GM18951 (cell line): Measurements from ENCODE around the gene VPS45.

Source experiments
- POLR2A ChIP-seq: IDR thresholded peaks from 4 replicates; pipeline ENCODE4 v1.6.1; 2011; ENCODE audit warnings: mild to moderate bottlenecking; ENCODE audit not compliant: insufficient read length, insufficient read depth; ENCODE audit errors: extremely low read depth
- in situ Hi-C: fragments of 300-500 bp; cut with MboI; formaldehyde crosslinking; loops from one replicate; pipeline ENCODE4 v1.12.0; 2022; ENCODE audit warnings: low sequenced_read_pairs, mixed read lengths, inconsistent platforms; ENCODE audit not compliant: unreplicated experiment

VPS45 gene

GRCh38 chr1:150067184-150068108 is at the start of gene VPS45:
TSS of gene VPS45 (plus strand) at chr1:150067776. CDS start at chr1:150067858, 82 bp downstream.
- peak; percentile 63 for TF ChIP-seq POLR2A
- in situ Hi-C loops = no loop called here

- TF ChIP-seq POLR2A = no peak
- in situ Hi-C loops = no loop called here
These were observed 49.4 kb upstream of the VPS45 start for GRCh38 chr1:150018165-150018564.

GRCh38 chr1:150020711-150021110 is 46.9 kb upstream of the VPS45 start:
- in situ Hi-C loops = no loop called here
- TF ChIP-seq POLR2A = no peak

- in situ Hi-C loops = no loop called here
- TF ChIP-seq POLR2A = no peak
These were observed 46.3 kb upstream of the VPS45 start for GRCh38 chr1:150021191-150021694.

- in situ Hi-C loops = no loop called here
These were observed 45.2 kb upstream of the VPS45 start for GRCh38 chr1:150022357-150022756.

GRCh38 chr1:150024156-150024555 is 43.4 kb upstream of the VPS45 start:
- TF ChIP-seq POLR2A = no peak
- in situ Hi-C loops = no loop called here

More at GRCh38 chr1:150022357-150022756, 45.2 kb upstream of the VPS45 start:
- TF ChIP-seq POLR2A = no peak

- no peak for TF ChIP-seq POLR2A
- in situ Hi-C loops = no loop called here
These were observed 39.3 kb upstream of the VPS45 start for GRCh38 chr1:150028322-150028721.

- in situ Hi-C loops = no loop called here
- no peak for TF ChIP-seq POLR2A
These were observed 33.2 kb upstream of the VPS45 start for GRCh38 chr1:150034336-150034735.

- in situ Hi-C loops = loop anchor here (10.0 kb wide), 1 partner anchor 85 kb away; no protein-coding TSS in a partner anchor
- no peak for TF ChIP-seq POLR2A
These were observed 17.6 kb upstream of the VPS45 start for GRCh38 chr1:150049926-150050325.

- in situ Hi-C loops = loop anchor here (10.0 kb wide), 1 partner anchor 86 kb away; no protein-coding TSS in a partner anchor
- TF ChIP-seq POLR2A = no peak
These were observed 16.5 kb upstream of the VPS45 start for GRCh38 chr1:150051089-150051373.

GRCh38 chr1:150051905-150052412 is 15.6 kb upstream of the VPS45 start:
- in situ Hi-C loops = loop anchor here (10.0 kb wide), 1 partner anchor 87 kb away; no protein-coding TSS in a partner anchor

- in situ Hi-C loops = loop anchor here (10.0 kb wide), 1 partner anchor 89 kb away; no protein-coding TSS in a partner anchor
- no peak for TF ChIP-seq POLR2A
These were observed 13.7 kb upstream of the VPS45 start for GRCh38 chr1:150053926-150054325.

- in situ Hi-C loops = loop anchor here (10.0 kb wide), 1 partner anchor 91 kb away; no protein-coding TSS in a partner anchor
These were observed 12.1 kb upstream of the VPS45 start for GRCh38 chr1:150055507-150055906.

GRCh38 chr1:150056407-150056806 is 11.2 kb upstream of the VPS45 start:
- in situ Hi-C loops = loop anchor here (10.0 kb wide), 1 partner anchor 92 kb away; no protein-coding TSS in a partner anchor

More at GRCh38 chr1:150056407-150056806, 11.2 kb upstream of the VPS45 start:
- TF ChIP-seq POLR2A = no peak
